OCI-LY1 (cell line): Measurements from ENCODE around the gene ZBTB7C.

Experiments used
- H2AFZ ChIP-seq: fragments of 200-600 bp; sonication (generic), shearing (Covaris generic); 2 replicates; pipeline ENCODE4 v1.6.0; 2014; ENCODE audit warnings: antibody characterized with exemption, mild to moderate bottlenecking, low read length
- H3F3A ChIP-seq: fragments of 200-600 bp; sonication (generic), shearing (Covaris generic); 2 replicates; pipeline ENCODE4 v1.6.0; 2014; ENCODE audit warnings: mild to moderate bottlenecking, antibody characterized with exemption, low read length, moderate library complexity; ENCODE audit not compliant: insufficient read depth
- H3K27ac ChIP-seq: fragments of 200-600 bp; sonication (generic); 2 replicates; pipeline ENCODE4 v1.5.1; 2014; ENCODE audit warnings: low read length, mixed run types, mild to moderate bottlenecking, low read depth; ENCODE audit not compliant: poor library complexity, severe bottlenecking
- H3K27me3 ChIP-seq: fragments of 200-600 bp; sonication (generic); 2 replicates; pipeline ENCODE4 v1.6.0; 2014; ENCODE audit warnings: antibody characterized with exemption, mild to moderate bottlenecking, low read length, moderate library complexity; ENCODE audit not compliant: insufficient read depth
- H3K36me3 ChIP-seq: fragments of 200-600 bp; sonication (generic); 2 replicates; pipeline ENCODE4 v1.6.1; 2014; ENCODE audit warnings: mild to moderate bottlenecking, antibody characterized with exemption, low read length, moderate library complexity, mixed read lengths; ENCODE audit not compliant: insufficient read depth
- H3K4me1 ChIP-seq: fragments of 200-600 bp; sonication (generic); 2 replicates; pipeline ENCODE4 v1.5.1; 2014; ENCODE audit warnings: mild to moderate bottlenecking, low read length, moderate library complexity; ENCODE audit not compliant: insufficient read depth, severe bottlenecking
- H3K4me2 ChIP-seq: fragments of 200-600 bp; sonication (generic), shearing (Covaris generic); 2 replicates; pipeline ENCODE4 v1.6.1; 2014; ENCODE audit warnings: low read length
- H3K4me3 ChIP-seq: fragments of 200-600 bp; sonication (generic); 2 replicates; pipeline ENCODE4 v1.5.1; 2014; ENCODE audit warnings: low read length, low read depth, mild to moderate bottlenecking, mixed read lengths; ENCODE audit not compliant: poor library complexity, severe bottlenecking
- H3K79me2 ChIP-seq: fragments of 200-600 bp; shearing (Covaris generic); 2 replicates; pipeline ENCODE4 v1.6.1; 2016; ENCODE audit warnings: mixed run types, low read length, mixed read lengths; ENCODE audit not compliant: insufficient read depth
- H3K9ac ChIP-seq: fragments of 200-600 bp; sonication (generic), shearing (Covaris generic); 2 replicates; pipeline ENCODE4 v1.6.1; 2014; ENCODE audit warnings: mild to moderate bottlenecking, low read length, mixed read lengths
- H3K9me2 ChIP-seq: fragments of 200-600 bp; sonication (generic), shearing (Covaris generic); 2 replicates; pipeline ENCODE4 v1.6.1; 2014; ENCODE audit warnings: low read depth, mild to moderate bottlenecking, low read length, mixed read lengths
- H3K9me3 ChIP-seq: fragments of 200-600 bp; shearing (Covaris generic); 2 replicates; pipeline ENCODE4 v1.6.1; 2014; ENCODE audit warnings: low read length, mixed read lengths
- H4K20me1 ChIP-seq: fragments of 200-600 bp; sonication (generic), shearing (Covaris generic); 2 replicates; pipeline ENCODE4 v1.6.0; 2016; ENCODE audit warnings: mild to moderate bottlenecking, low read length; ENCODE audit not compliant: insufficient read depth
- CTCF ChIP-seq: fragments of 200-600 bp; sonication (generic), shearing (Covaris generic); IDR thresholded peaks from 2 replicates; pipeline ENCODE4 v1.5.1; 2017; ENCODE audit warnings: mild to moderate bottlenecking, antibody characterized with exemption, low read length, moderate library complexity, mixed read lengths
- EZH2 ChIP-seq: fragments of 200-600 bp; sonication (generic), shearing (Covaris generic); IDR thresholded peaks from 2 replicates; pipeline ENCODE4 v1.8.0; 2017; ENCODE audit warnings: borderline replicate concordance, mixed run types, mild to moderate bottlenecking, antibody characterized with exemption, low read length, moderate library complexity, mixed read lengths

Gene ZBTB7C

GRCh38 chr18:48075707-48076093 lies 333.5 kb downstream of the ZBTB7C start:
- Histone ChIP-seq H4K20me1 (no peaks in the 10 kb centered on the region), H3K27me3 (no peaks in the 10 kb centered on the region; the same call in 1 of the 2 replicates), H2AFZ (no peak overlapping the region), H3K79me2 (no peaks in the 10 kb centered on the region), H3F3A (no peaks in the 10 kb centered on the region), H3K27ac (no peak overlapping the region), H3K4me3 (no peak overlapping the region), H3K9ac (no peak overlapping the region), H3K36me3 (no peaks in the 10 kb centered on the region), H3K4me1 (no peaks in the 10 kb centered on the region), H3K9me3 (no peaks in the 10 kb centered on the region), H3K4me2 (no peak overlapping the region), H3K9me2 (no peaks in the 10 kb centered on the region)
- TF ChIP-seq CTCF (no peak), EZH2 (no peak)

GRCh38 chr18:48074929-48075706 lies 334.1 kb downstream of the ZBTB7C start:
- TF ChIP-seq CTCF: no peak
- no peak for TF ChIP-seq EZH2

GRCh38 chr18:48073211-48073930 lies 335.8 kb downstream of the ZBTB7C start:
- H3K27me3 ChIP-seq: no peaks in the 10 kb centered on the region; the same call in 1 of the 2 replicates
- H3K9me2 ChIP-seq: no peaks in the 10 kb centered on the region
- no peak overlapping the region for H3K4me3 ChIP-seq
- no peaks in the 10 kb centered on the region for H4K20me1 ChIP-seq
- no peaks in the 10 kb centered on the region for H3K4me1 ChIP-seq
- H3K79me2 ChIP-seq: no peaks in the 10 kb centered on the region
- no peaks in the 10 kb centered on the region for H3K9me3 ChIP-seq
- H2AFZ ChIP-seq: no peak overlapping the region
- no peaks in the 10 kb centered on the region for H3F3A ChIP-seq
- no peak overlapping the region for H3K27ac ChIP-seq
- no peak for TF ChIP-seq CTCF
- no peak for TF ChIP-seq EZH2
- H3K36me3 ChIP-seq: no peaks in the 10 kb centered on the region
- no peak overlapping the region for H3K9ac ChIP-seq
- no peak overlapping the region for H3K4me2 ChIP-seq

More at GRCh38 chr18:48074929-48075706, 334.1 kb downstream of the ZBTB7C start:
- no peaks in the 10 kb centered on the region for H3K4me1 ChIP-seq
- no peaks in the 10 kb centered on the region for H4K20me1 ChIP-seq
- H2AFZ ChIP-seq: no peak overlapping the region
- no peak overlapping the region for H3K4me3 ChIP-seq
- H3F3A ChIP-seq: no peaks in the 10 kb centered on the region
- H3K27ac ChIP-seq: no peak overlapping the region
- no peaks in the 10 kb centered on the region for H3K9me2 ChIP-seq
- no peaks in the 10 kb centered on the region for H3K36me3 ChIP-seq
- no peak overlapping the region for H3K4me2 ChIP-seq
- no peaks in the 10 kb centered on the region for H3K9me3 ChIP-seq
- H3K9ac ChIP-seq: no peak overlapping the region
- no peaks in the 10 kb centered on the region; the same call in 1 of the 2 replicates for H3K27me3 ChIP-seq
- no peaks in the 10 kb centered on the region for H3K79me2 ChIP-seq
